T-cell (primary cell): Measurements from ENCODE around the gene CASK. TPM values are rescaled to one million over a fixed set of nuclear protein-coding genes. Genes with fewer than 3 reads are reported as not detected.
A peak's percentile ranks its signal among the peaks of the same experiment; 100 is the strongest.

Experiments
- ATAC-seq, 4 experiments: fragments of 200-7000 bp in 3 of 4; fragments of 150-1000 bp in 1 of 4; cut with Tn5 transposase; replicated peaks in 1 of 4; 1 replicate in 3 of 4; 2 replicates in 1 of 4; pipeline ENCODE4 v1.10.0; 2021; ENCODE audit warnings: moderate library complexity in 3 of 4, mild to moderate bottlenecking in 2 of 4, moderate number of reproducible peaks in 1 of 4
- CTCF ChIA-PET, 2 donors: fragments of 300-600 bp; sonication (Branson Sonifier 250); formaldehyde crosslinking; loops; one replicate each; lab custom pipeline; 2022; ENCODE audit warnings: antibody characterized with exemption in 2 of 2; lab: Charles Lee
- POLR2A ChIA-PET, 2 donors: fragments of 300-600 bp; sonication (Branson Sonifier 250); formaldehyde crosslinking; loops; one replicate each; lab custom pipeline; 2022; ENCODE audit warnings: antibody characterized with exemption in 2 of 2; lab: Charles Lee
- DNase-seq, 35 experiments: peaks; one replicate each; pipeline versions ENCODE4 v3.0.0 to v3.0.0-alpha.2; 2013 to 2023
- H3K27ac ChIP-seq: one replicate; pipeline ENCODE4 v1.5.1; 2013; ENCODE audit warnings: low read length
- H3K27me3 ChIP-seq, 2 experiments: replicated peaks in 1 of 2; 1 replicate in 1 of 2; 2 replicates in 1 of 2; pipeline versions ENCODE4 v1.6.1 to v1.7.0; 2013; ENCODE audit warnings: low read length in 1 of 2, mixed read lengths in 1 of 2; ENCODE audit not compliant: control insufficient read depth in 2 of 2, insufficient read depth in 2 of 2; ENCODE audit errors: extremely low read depth in 1 of 2
- H3K36me3 ChIP-seq, 2 donors: 1 replicate in 1 of 2; 2 replicates in 1 of 2; pipeline versions ENCODE4 v1.6.1 to v1.7.0; 2013; ENCODE audit warnings: low read length in 1 of 2; ENCODE audit not compliant: control insufficient read depth in 2 of 2, insufficient read depth in 1 of 2; ENCODE audit errors: extremely low read depth in 1 of 2
- H3K4me1 ChIP-seq, 2 experiments: 1 replicate in 1 of 2; 2 replicates in 1 of 2; pipeline versions ENCODE4 v1.6.1 to v1.7.0; 2013; ENCODE audit warnings: low read length in 2 of 2, mixed read lengths in 1 of 2; ENCODE audit not compliant: insufficient read depth in 2 of 2, control insufficient read depth in 1 of 2; ENCODE audit errors: extremely low read depth in 1 of 2
- H3K4me3 ChIP-seq, 2 donors: 1 replicate in 1 of 2; 2 replicates in 1 of 2; pipeline versions ENCODE4 v1.5.1 to v1.7.0; 2013; ENCODE audit warnings: mild to moderate bottlenecking in 2 of 2, low read length in 1 of 2, moderate library complexity in 1 of 2; ENCODE audit not compliant: control insufficient read depth in 1 of 2; ENCODE audit errors: extremely low read depth in 1 of 2
- H3K9me3 ChIP-seq: 2 replicates; pipeline ENCODE4 v1.7.0; 2013
- H3K27ac Mint-ChIP-seq, 2 donors: one replicate each; pipeline ENCODE4 v1.8.0; 2020 to 2021; ENCODE audit warnings: mild to moderate bottlenecking in 2 of 2, mixed read lengths in 2 of 2
- H3K27me3 Mint-ChIP-seq, 2 donors: one replicate each; pipeline ENCODE4 v1.8.0; 2021 to 2022; ENCODE audit warnings: mixed read lengths in 2 of 2
- H3K36me3 Mint-ChIP-seq: one replicate; pipeline ENCODE4 v1.8.0; 2021; ENCODE audit warnings: mixed read lengths
- H3K4me1 Mint-ChIP-seq, 3 donors: one replicate each; pipeline ENCODE4 v1.8.0; 2020 to 2022; ENCODE audit warnings: mixed read lengths in 3 of 3, mild to moderate bottlenecking in 1 of 3
- H3K4me3 Mint-ChIP-seq, 3 donors: one replicate each; pipeline ENCODE4 v1.8.0; 2020 to 2022; ENCODE audit warnings: mild to moderate bottlenecking in 3 of 3, mixed read lengths in 3 of 3, moderate library complexity in 3 of 3
- H3K9me3 Mint-ChIP-seq, 3 donors: one replicate each; pipeline ENCODE4 v1.8.0; 2020 to 2022; ENCODE audit warnings: mixed read lengths in 3 of 3
- WGBS: methylation state at CpG from one replicate; pipeline ENCODE4 v1.1.5; 2013; ENCODE audit warnings: missing lambda C conversion rate; ENCODE audit not compliant: insufficient coverage; 5-methylcytosine and 5-hydroxymethylcytosine counted together
- total RNA-seq, 35 experiments: library from RNA in 6 of 35; stranded (reverse) in 6 of 35; fragments of 120-200 nt in 1 of 35; gene quantifications; one replicate each; pipeline versions ENCODE4 v1.2.1 to v1.2.4 and lab custom pipeline; 2013 to 2026

The CASK gene
- total RNA-seq, 5 donors from 2014 or later (not counting 1 experiment from before 2014, with no cell fraction given) = 52.6 to 81.6 (median 67.5) TPM

- Mint-ChIP-seq H3K9me3 (peaks cover 0 to 3% (median 0%) of the 10 kb centered on the region in 3 donors), H3K27me3 (peaks cover 0 to 9% of the 10 kb centered on the region in 2 donors), H3K36me3 (no peaks in the 10 kb centered on the region), H3K4me1 (peaks cover 13 to 34% (median 21%) of the 10 kb centered on the region in 3 donors), H3K4me3 (no peak overlapping the region), H3K27ac (no peak overlapping the region)
- Histone ChIP-seq H3K9me3 (no peaks in the 10 kb centered on the region), H3K4me3 (no peak overlapping the region), H3K4me1 (peaks cover 0 to 13% of the 10 kb centered on the region in 2 experiments), H3K36me3 (no peaks in the 10 kb centered on the region), H3K27me3 (no peaks in the 10 kb centered on the region), H3K27ac (no peak overlapping the region)
- CTCF ChIA-PET = interaction anchor here in 1 of 2 donors (0.6 kb wide), 1 partner anchor 12 kb away, joined by 4 read pairs; no protein-coding TSS in a partner anchor
- POLR2A ChIA-PET = interaction anchor here (0.6 to 0.7 kb wide), 3 partner anchors 14 to 680 kb away, joined by 3 to 6 read pairs (median 5); no protein-coding TSS in a partner anchor
- peak in 1 of 35 experiments; percentile 27 for DNase-seq
- peak in 2 of 4 experiments; percentile 53 to 75 for ATAC-seq
- no CpG with 5 or more reads among the region's 6 CpGs for WGBS
These were observed 10.2 kb upstream of the CASK start for GRCh38 chrX:41933546-41933945.

GRCh38 chrX:41932885-41933284, 9.5 kb upstream of the CASK start:
- no peaks in the 10 kb centered on the region for H3K27me3 ChIP-seq
- ChIA-PET POLR2A (interaction anchor here (0.6 to 0.7 kb wide), 2 partner anchors 37 to 680 kb away, joined by 3 to 5 read pairs; no protein-coding TSS in a partner anchor), CTCF (interaction anchor here in 1 of 2 donors (0.6 kb wide), 1 partner anchor 11 kb away, joined by 4 read pairs; no protein-coding TSS in a partner anchor)
- WGBS = no CpG with 5 or more reads among the region's 5 CpGs
- no peaks in the 10 kb centered on the region for H3K36me3 ChIP-seq
- ATAC-seq = peak in 1 of 4 experiments; percentile 29
- H3K4me1 Mint-ChIP-seq = peaks cover 6 to 28% (median 17%) of the 10 kb centered on the region in 3 donors
- H3K4me3 Mint-ChIP-seq = no peak overlapping the region
- H3K4me1 ChIP-seq = peaks cover 0 to 13% of the 10 kb centered on the region in 2 experiments
- DNase-seq = no peak
- no peak overlapping the region for H3K27ac ChIP-seq
- peaks cover 0 to 3% of the 10 kb centered on the region in 2 donors for H3K27me3 Mint-ChIP-seq
- no peak overlapping the region for H3K4me3 ChIP-seq
- no peaks in the 10 kb centered on the region for H3K9me3 Mint-ChIP-seq
- no peaks in the 10 kb centered on the region for H3K9me3 ChIP-seq
- peak overlapping the region; percentile 59 to 76 for H3K27ac Mint-ChIP-seq
- no peaks in the 10 kb centered on the region for H3K36me3 Mint-ChIP-seq

GRCh38 chrX:41931591-41931990, 8.2 kb upstream of the CASK start:
- ChIA-PET CTCF (no interaction called here), POLR2A (interaction anchor here in 1 of 2 donors (0.6 kb wide), 1 partner anchor 310 kb away, joined by 3 read pairs; no protein-coding TSS in a partner anchor)
- no peaks in the 10 kb centered on the region for H3K9me3 Mint-ChIP-seq
- no peak overlapping the region for H3K4me3 ChIP-seq
- H3K4me3 Mint-ChIP-seq = no peak overlapping the region
- no peaks in the 10 kb centered on the region for H3K36me3 Mint-ChIP-seq
- H3K27ac ChIP-seq = no peak overlapping the region
- H3K9me3 ChIP-seq = no peaks in the 10 kb centered on the region
- no peak overlapping the region for H3K27ac Mint-ChIP-seq
- H3K27me3 Mint-ChIP-seq = peaks cover 0 to 3% of the 10 kb centered on the region in 2 donors
- H3K36me3 ChIP-seq = no peaks in the 10 kb centered on the region
- H3K27me3 ChIP-seq = no peaks in the 10 kb centered on the region
- ATAC-seq = no peak
- DNase-seq = no peak
- H3K4me1 Mint-ChIP-seq = peaks cover 0 to 16% (median 14%) of the 10 kb centered on the region in 3 donors
- peaks cover 0 to 8% of the 10 kb centered on the region in 2 experiments for H3K4me1 ChIP-seq

GRCh38 chrX:41923978-41924683, 777 bp upstream of the CASK start:
- Mint-ChIP-seq H3K27me3 (peaks cover 0 to 5% of the 10 kb centered on the region in 2 donors), H3K27ac (peak overlapping the region; percentile 66 to 87), H3K4me3 (peak overlapping the region; percentile 84), H3K4me1 (peaks cover 21 to 27% (median 26%) of the 10 kb centered on the region in 3 donors), H3K36me3 (no peaks in the 10 kb centered on the region), H3K9me3 (no peaks in the 10 kb centered on the region)
- ATAC-seq (peak in 2 of 4 experiments; percentile 3 to 25), DNase-seq (peak in 22 of 35 experiments; percentile 2 to 63 (median 17))
- peak overlapping the region; percentile 43 for H3K27ac ChIP-seq
- CTCF ChIA-PET = interaction anchor here in 1 of 2 donors (0.7 to 1.1 kb wide), 2 partner anchors 125 to 200 kb away, joined by 3 read pairs; no protein-coding TSS in a partner anchor
- no peaks in the 10 kb centered on the region for H3K36me3 ChIP-seq
- peaks cover 0 to 2% of the 10 kb centered on the region in 2 experiments for H3K4me1 ChIP-seq
- H3K4me3 ChIP-seq = peak overlapping the region; percentile 54 to 78
- WGBS = 0% methylated on average over 1 of the region's 16 CpGs
- no peaks in the 10 kb centered on the region for H3K27me3 ChIP-seq
- no peaks in the 10 kb centered on the region for H3K9me3 ChIP-seq
- POLR2A ChIA-PET = interaction anchor here in 1 of 2 donors (0.5 to 0.6 kb wide), 2 partner anchors 349 to 1413 kb away, joined by 3 to 4 read pairs; no protein-coding TSS in a partner anchor

GRCh38 chrX:41922431-41923151, 763 bp downstream of the CASK start:
- ChIA-PET POLR2A (interaction anchor here in 1 of 2 donors (0.6 kb wide), 1 partner anchor 587 kb away, joined by 3 read pairs; no protein-coding TSS in a partner anchor), CTCF (interaction anchor here in 1 of 2 donors (0.5 kb wide), 1 partner anchor 1231 kb away, joined by 4 read pairs; no protein-coding TSS in a partner anchor)
- Histone ChIP-seq H3K27ac (peak overlapping the region; percentile 61), H3K4me1 (peaks cover 2% of the 10 kb centered on the region in 2 experiments), H3K4me3 (peak overlapping the region; percentile 55 to 80), H3K36me3 (no peaks in the 10 kb centered on the region), H3K27me3 (no peaks in the 10 kb centered on the region), H3K9me3 (no peaks in the 10 kb centered on the region)
- peaks cover 34 to 40% (median 35%) of the 10 kb centered on the region in 3 donors for H3K4me1 Mint-ChIP-seq
- ATAC-seq (peak in 3 of 4 experiments; percentile 2 to 15 (median 4)), DNase-seq (peak in 11 of 35 experiments; percentile 2 to 41 (median 9))
- 0% methylated on average over 22 of the region's 48 CpGs for WGBS
- no peaks in the 10 kb centered on the region for H3K36me3 Mint-ChIP-seq
- H3K27ac Mint-ChIP-seq = peak overlapping the region; percentile 88 to 92
- H3K9me3 Mint-ChIP-seq = no peaks in the 10 kb centered on the region
- peak overlapping the region; percentile 90 to 96 (median 90) for H3K4me3 Mint-ChIP-seq
- peaks cover 0 to 5% of the 10 kb centered on the region in 2 donors for H3K27me3 Mint-ChIP-seq
